Cardiac muscle cell (in vitro differentiated cells and primary cell): ENCODE data around the gene COX7B. TPM values are rescaled to one million over a fixed set of nuclear protein-coding genes. Genes with fewer than 3 reads are reported as not detected.
"Not testable (repeated sequence)": the region's sequence is repeated elsewhere in the genome, so short reads cannot be mapped to it uniquely, and the experiment has no call there.

Experiments
- DNase-seq, 2 donors: peaks; one replicate each; pipeline versions ENCODE4 v3.0.0 to v3.0.0-alpha.2; 2010 to 2017; ENCODE audit warnings: low read depth in 1 of 2, low spot score in 1 of 2
- H3K27ac ChIP-seq: fragments of 200-600 bp; sonication (generic); 2 replicates; pipeline ENCODE4 v1.5.1; 2016
- H3K27me3 ChIP-seq: fragments of 200-600 bp; sonication (generic); 2 replicates; pipeline ENCODE4 v1.6.0; 2016; ENCODE audit warnings: control low read depth
- H3K36me3 ChIP-seq: fragments of 200-600 bp; sonication (generic); 2 replicates; pipeline ENCODE4 v1.5.1; 2016; ENCODE audit warnings: control low read depth
- H3K4me1 ChIP-seq: fragments of 200-600 bp; sonication (generic); 2 replicates; pipeline ENCODE4 v1.8.1; 2017; ENCODE audit warnings: low read depth, mild to moderate bottlenecking, mixed run types
- H3K4me3 ChIP-seq: fragments of 200-600 bp; sonication (generic); 2 replicates; pipeline ENCODE4 v1.5.1; 2016; ENCODE audit warnings: mild to moderate bottlenecking
- H3K9me3 ChIP-seq: fragments of 200-600 bp; sonication (generic); 2 replicates; pipeline ENCODE4 v1.5.1; 2017; ENCODE audit warnings: low read depth, mild to moderate bottlenecking, control low read depth
- CTCF ChIP-seq: IDR thresholded peaks from 2 replicates; pipeline ENCODE4 v1.5.1; 2012; ENCODE audit warnings: low read depth, mild to moderate bottlenecking, low read length
- polyA plus RNA-seq: library from polyadenylated mRNA; unstranded; fragments of >200 nt; fragmentation: Nextera tagmentation; extraction: Ambion mirVana; gene quantifications from 2 replicates; pipeline ENCODE4 v1.2.1, GENCODE V29; 2016
- total RNA-seq: library from RNA; depleted of rRNA; stranded (reverse); fragments of >200 nt; gene quantifications from 2 replicates; pipeline ENCODE4 v1.2.3, GENCODE V29; 2016

COX7B gene
- total and polyA plus RNA-seq, 2 experiments from 2014 or later, result 320 to 1,709 TPM

- no peak for TF ChIP-seq CTCF
- peak in 1 of 2 donors; percentile 62 for DNase-seq
- H3K4me3 ChIP-seq, result no peak overlapping the region
Observed at GRCh38 chrX:77918568-77918967, 19.3 kb downstream of the COX7B start.

GRCh38 chrX:77919370-77919769 is 20.1 kb downstream of the COX7B start:
- H3K36me3 ChIP-seq, H3K27ac ChIP-seq, H3K27me3 ChIP-seq, DNase-seq, H3K4me1 ChIP-seq, H3K4me3 ChIP-seq, H3K9me3 ChIP-seq: not testable (repeated sequence)

More at GRCh38 chrX:77918568-77918967, 19.3 kb downstream of the COX7B start:
- Histone ChIP-seq H3K36me3 (no peaks in the 10 kb centered on the region), H3K9me3 (no peaks in the 10 kb centered on the region), H3K27me3 (no peaks in the 10 kb centered on the region), H3K4me1 (no peaks in the 10 kb centered on the region), H3K27ac (no peak overlapping the region)

GRCh38 chrX:77922787-77923186 is 23.5 kb downstream of the COX7B start:
- Histone ChIP-seq H3K4me3 (no peak overlapping the region), H3K36me3 (no peaks in the 10 kb centered on the region), H3K9me3 (no peaks in the 10 kb centered on the region), H3K27me3 (no peaks in the 10 kb centered on the region), H3K4me1 (no peaks in the 10 kb centered on the region), H3K27ac (no peak overlapping the region)
- no peak for DNase-seq
- TF ChIP-seq CTCF, result no peak

GRCh38 chrX:77924320-77924859 is 25.1 kb downstream of the COX7B start:
- Histone ChIP-seq H3K27ac (no peak overlapping the region), H3K4me3 (no peak overlapping the region), H3K4me1 (no peaks in the 10 kb centered on the region), H3K36me3 (no peaks in the 10 kb centered on the region), H3K9me3 (no peaks in the 10 kb centered on the region), H3K27me3 (no peaks in the 10 kb centered on the region)
- no peak for DNase-seq
- TF ChIP-seq CTCF, result no peak

GRCh38 chrX:77925764-77926163 is 26.5 kb downstream of the COX7B start:
- Histone ChIP-seq H3K36me3 (no peaks in the 10 kb centered on the region), H3K9me3 (no peaks in the 10 kb centered on the region), H3K27ac (no peak overlapping the region), H3K27me3 (no peaks in the 10 kb centered on the region), H3K4me1 (no peaks in the 10 kb centered on the region), H3K4me3 (no peak overlapping the region)
- no peak for TF ChIP-seq CTCF
- no peak for DNase-seq

- Histone ChIP-seq H3K27ac (no peak overlapping the region), H3K4me1 (no peaks in the 10 kb centered on the region), H3K36me3 (no peaks in the 10 kb centered on the region), H3K9me3 (no peaks in the 10 kb centered on the region), H3K27me3 (no peaks in the 10 kb centered on the region), H3K4me3 (no peak overlapping the region)
- no peak for TF ChIP-seq CTCF
- no peak for DNase-seq
Observed at GRCh38 chrX:77930581-77930980, 31.3 kb downstream of the COX7B start.
